Breast epithelium (tissue), 4 donors: ENCODE data around the gene ECSCR. TPM values are rescaled to one million over a fixed set of nuclear protein-coding genes. Genes with fewer than 3 reads are reported as not detected.
"Not testable (repeated sequence)": the region's sequence is repeated elsewhere in the genome, so short reads cannot be mapped to it uniquely, and the experiment has no call there.

Experiments
- DNase-seq, 2 donors: peaks; one replicate each; pipeline ENCODE4 v3.0.0-alpha.2; 2019; ENCODE audit warnings: low spot score in 2 of 2
- H3K27ac ChIP-seq, 2 donors: fragments of 200-600 bp; sonication (generic) in 1 of 2; one replicate each; pipeline ENCODE4 v1.5.1; 2016 to 2019; ENCODE audit warnings: mild to moderate bottlenecking in 1 of 2
- H3K27me3 ChIP-seq, 2 donors: fragments of 200-600 bp; sonication (generic) in 1 of 2; one replicate each; pipeline versions ENCODE4 v1.5.1 to v1.6.0; 2017 to 2019; ENCODE audit warnings: control low read depth in 1 of 2, mild to moderate bottlenecking in 1 of 2
- H3K36me3 ChIP-seq: fragments of 200-600 bp; one replicate; pipeline ENCODE4 v1.5.1; 2019
- H3K4me1 ChIP-seq, 2 donors: fragments of 200-600 bp; sonication (generic); one replicate each; pipeline ENCODE4 v1.5.1; 2016 to 2019; ENCODE audit warnings: control low read depth in 1 of 2
- H3K4me3 ChIP-seq, 3 donors: fragments of 200-600 bp; sonication (generic); 1 replicate in 2 of 3; 2 replicates in 1 of 3; pipeline ENCODE4 v1.5.1; 2016 to 2019; ENCODE audit warnings: mild to moderate bottlenecking in 3 of 3, moderate library complexity in 2 of 3
- H3K9me3 ChIP-seq, 2 donors: fragments of 200-600 bp; sonication (generic) in 1 of 2; one replicate each; pipeline ENCODE4 v1.5.1; 2016 to 2019; ENCODE audit warnings: control low read depth in 1 of 2
- CTCF ChIP-seq, 3 donors: fragments of 450-650 bp; IDR thresholded peaks; one replicate each; pipeline ENCODE4 v1.5.1; 2016 to 2017; ENCODE audit warnings: antibody characterized with exemption in 3 of 3, mild to moderate bottlenecking in 3 of 3, moderate library complexity in 3 of 3
- POLR2A ChIP-seq: fragments of 450-650 bp; IDR thresholded peaks from one replicate; pipeline ENCODE4 v1.6.1; 2016; ENCODE audit warnings: antibody characterized with exemption, mild to moderate bottlenecking, moderate library complexity
- POLR2AphosphoS5 ChIP-seq, 3 donors: sonication (generic); formaldehyde crosslinking; IDR thresholded peaks; one replicate each; pipeline ENCODE4 v1.6.1; 2017; ENCODE audit warnings: antibody characterized with exemption in 3 of 3
- intact Hi-C: fragments of 100-400 bp; cut with DNase I; formaldehyde crosslinking; loops from one replicate; pipeline ENCODE4 v1.15.1; 2023; ENCODE audit warnings: low total_unique reads
- total RNA-seq, 3 donors: library from RNA; depleted of rRNA; stranded (reverse); fragments of >200 nt; gene quantifications; one replicate each; pipeline ENCODE4 v1.1.0, GENCODE V29; 2016

ECSCR gene
- total RNA-seq, 3 donors from 2014 or later = 6.6 to 39.3 (median 17.4) TPM

- H3K4me1 ChIP-seq = peaks cover 4 to 12% of the 10 kb centered on the region in 2 donors
- H3K4me3 ChIP-seq = no peak overlapping the region
- no peaks in the 10 kb centered on the region for H3K9me3 ChIP-seq
- TF ChIP-seq POLR2AphosphoS5 (IDR thresholded peaks at IDR 0.05) = no peak
- no peak for TF ChIP-seq CTCF (IDR thresholded peaks at IDR 0.05)
- TF ChIP-seq POLR2A = no peak
- no peak for DNase-seq
- peak overlapping the region in 1 of 2 donors; percentile 66 for H3K27ac ChIP-seq
- H3K27me3 ChIP-seq = no peaks in the 10 kb centered on the region
- H3K36me3 ChIP-seq = no peaks in the 10 kb centered on the region
- intact Hi-C loops = no loop called here
Observed at GRCh38 chr5:139410993-139411828, 51.3 kb downstream of the ECSCR start.

GRCh38 chr5:139410121-139410992 lies 52.2 kb downstream of the ECSCR start:
- no peak overlapping the region for H3K4me3 ChIP-seq
- H3K27me3 ChIP-seq = no peaks in the 10 kb centered on the region
- peaks cover 1 to 10% of the 10 kb centered on the region in 2 donors for H3K4me1 ChIP-seq
- no peaks in the 10 kb centered on the region for H3K9me3 ChIP-seq
- TF ChIP-seq POLR2AphosphoS5 (IDR thresholded peaks at IDR 0.05) (no peak), CTCF (IDR thresholded peaks at IDR 0.05) (no peak), POLR2A (no peak)
- intact Hi-C loops = no loop called here
- DNase-seq = no peak
- no peaks in the 10 kb centered on the region for H3K36me3 ChIP-seq
- peak overlapping the region in 1 of 2 donors; percentile 66 for H3K27ac ChIP-seq

DNA sequence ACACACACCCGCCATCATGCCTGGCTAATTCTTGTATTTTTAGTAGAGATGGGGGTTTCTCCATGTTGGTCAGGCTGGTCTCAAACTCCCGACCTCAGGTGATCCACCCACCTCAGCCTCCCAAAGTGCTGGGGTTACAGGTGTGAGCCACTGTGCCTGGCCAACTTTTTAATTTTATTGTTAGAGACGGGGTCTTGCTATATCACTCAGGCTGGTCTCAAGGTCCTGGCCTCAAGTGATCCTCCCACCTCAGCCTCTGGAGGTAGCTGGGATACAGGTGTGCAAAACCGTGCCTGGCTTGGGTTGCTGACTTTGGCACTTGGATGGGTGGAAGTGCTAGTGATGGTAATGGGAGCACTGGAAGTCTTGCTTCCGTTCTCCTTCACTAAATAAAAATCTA lies 53.4 kb downstream of the ECSCR start:
- H3K36me3 ChIP-seq, H3K27ac ChIP-seq, intact Hi-C loops, H3K9me3 ChIP-seq, DNase-seq, H3K4me1 ChIP-seq, H3K4me3 ChIP-seq, H3K27me3 ChIP-seq: not testable (repeated sequence)

DNA sequence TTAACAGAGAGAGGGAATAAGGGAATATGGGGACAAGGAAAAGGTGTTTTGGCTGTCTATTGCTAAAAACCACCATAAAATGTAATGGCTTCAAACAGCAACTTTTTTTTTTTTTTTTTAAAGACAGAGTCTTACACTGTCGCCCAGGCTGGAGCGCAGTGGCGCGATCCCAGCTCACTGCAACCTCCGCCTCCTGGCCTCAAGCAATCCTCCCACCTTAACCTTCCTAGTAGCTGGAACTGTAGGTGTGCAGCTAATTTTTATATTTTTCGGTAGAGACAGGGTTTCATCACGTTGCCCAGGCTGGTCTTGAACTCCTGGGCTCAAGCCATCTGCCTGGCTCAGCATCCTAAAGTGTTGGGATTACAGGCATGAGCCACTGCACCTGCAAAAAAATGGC lies 54.4 kb downstream of the ECSCR start:
- Histone ChIP-seq H3K27ac (no peak overlapping the region), H3K27me3 (no peaks in the 10 kb centered on the region), H3K4me3 (no peak overlapping the region), H3K36me3 (no peaks in the 10 kb centered on the region), H3K9me3 (no peaks in the 10 kb centered on the region), H3K4me1 (no peaks in the 10 kb centered on the region)
- intact Hi-C loops = no loop called here
- TF ChIP-seq POLR2A (no peak), CTCF (IDR thresholded peaks at IDR 0.05) (no peak), POLR2AphosphoS5 (IDR thresholded peaks at IDR 0.05) (no peak)
- no peak for DNase-seq

- no peak for TF ChIP-seq POLR2AphosphoS5 (IDR thresholded peaks at IDR 0.05)
- no peak for TF ChIP-seq POLR2A
Observed at GRCh38 chr5:139407517-139407916, 55.0 kb downstream of the ECSCR start.

DNA sequence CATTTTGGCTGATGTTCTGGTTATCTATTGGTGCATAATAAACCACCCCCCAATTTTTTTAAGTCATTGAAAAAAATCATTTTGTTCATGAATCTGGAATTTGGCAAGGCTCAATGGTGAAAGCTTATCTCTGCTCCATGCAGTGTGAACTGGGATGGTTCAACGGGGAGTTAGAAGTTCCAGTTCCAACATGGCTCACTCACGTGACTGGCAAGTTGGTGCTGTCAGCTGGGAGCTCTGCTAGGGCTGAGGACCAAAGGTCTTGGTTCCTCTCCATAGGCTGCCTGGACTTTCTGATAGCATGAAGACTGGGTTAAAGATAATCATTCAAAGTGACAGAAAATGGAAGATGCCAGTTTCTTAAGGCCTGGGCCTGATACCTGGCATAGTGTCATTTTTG lies 55.6 kb downstream of the ECSCR start:
- no peaks in the 10 kb centered on the region for H3K4me1 ChIP-seq
- no peaks in the 10 kb centered on the region for H3K9me3 ChIP-seq
- intact Hi-C loops = no loop called here
- TF ChIP-seq CTCF (IDR thresholded peaks at IDR 0.05) (no peak), POLR2AphosphoS5 (IDR thresholded peaks at IDR 0.05) (no peak)
- no peak overlapping the region for H3K27ac ChIP-seq
- no peaks in the 10 kb centered on the region for H3K27me3 ChIP-seq
- peak in 1 of 2 donors; percentile 4 for DNase-seq
- no peaks in the 10 kb centered on the region for H3K36me3 ChIP-seq
- H3K4me3 ChIP-seq = no peak overlapping the region

More at GRCh38 chr5:139407517-139407916, 55.0 kb downstream of the ECSCR start:
- intact Hi-C loops = no loop called here
- no peak for DNase-seq
- Histone ChIP-seq H3K27me3 (no peaks in the 10 kb centered on the region), H3K27ac (no peak overlapping the region), H3K4me3 (no peak overlapping the region), H3K36me3 (no peaks in the 10 kb centered on the region), H3K9me3 (no peaks in the 10 kb centered on the region), H3K4me1 (no peaks in the 10 kb centered on the region)
